Frontal cortex (tissue), 4 donors: ENCODE results near the gene PROKR1. TPM values are rescaled to one million over a fixed set of nuclear protein-coding genes. Genes with fewer than 3 reads are reported as not detected.
"Not testable (repeated sequence)": the region's sequence is repeated elsewhere in the genome, so short reads cannot be mapped to it uniquely, and the experiment has no call there.

ENCODE experiments used
- DNase-seq, 2 donors: peaks; one replicate each; pipeline ENCODE4 v3.0.0; 2012; ENCODE audit warnings: low spot score in 2 of 2
- FAIRE-seq: peaks from 2 replicates; lab custom pipeline; 2012; peaks lifted over from hg19 to GRCh38; lab: Jason Lieb, UNC
- total RNA-seq: library from RNA; depleted of rRNA; stranded (reverse); fragments of >200 nt; gene quantifications from one replicate; pipeline ENCODE4 v1.2.3, GENCODE V29; 2014
- donor health status: control.
- donor health status: control.
- donor health status: control.

The PROKR1 gene
- total RNA-seq, 1 donor from 2014 or later: 0.82 TPM

DNA sequence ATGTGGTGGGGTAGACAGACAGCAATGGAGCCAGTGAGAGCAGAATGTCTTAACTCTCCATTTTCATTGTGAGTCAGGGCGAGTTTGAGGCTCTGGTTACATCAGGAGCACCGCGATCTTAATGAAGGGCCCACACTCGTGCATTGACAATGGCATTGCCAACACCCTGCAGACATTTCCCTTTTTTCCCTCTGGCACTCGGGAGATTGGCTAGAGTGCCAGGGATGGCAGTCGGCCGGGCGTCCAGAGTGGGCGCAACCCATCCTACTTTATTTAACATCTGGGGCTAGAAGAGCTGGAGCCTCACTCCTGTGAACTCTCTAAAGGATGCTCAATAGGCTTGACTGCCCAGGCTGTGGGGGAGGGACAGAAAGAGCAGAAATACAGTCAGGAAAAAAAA lies 9.7 kb downstream of the PROKR1 start:
- DNase-seq (no peak), FAIRE-seq (no peak)

DNA sequence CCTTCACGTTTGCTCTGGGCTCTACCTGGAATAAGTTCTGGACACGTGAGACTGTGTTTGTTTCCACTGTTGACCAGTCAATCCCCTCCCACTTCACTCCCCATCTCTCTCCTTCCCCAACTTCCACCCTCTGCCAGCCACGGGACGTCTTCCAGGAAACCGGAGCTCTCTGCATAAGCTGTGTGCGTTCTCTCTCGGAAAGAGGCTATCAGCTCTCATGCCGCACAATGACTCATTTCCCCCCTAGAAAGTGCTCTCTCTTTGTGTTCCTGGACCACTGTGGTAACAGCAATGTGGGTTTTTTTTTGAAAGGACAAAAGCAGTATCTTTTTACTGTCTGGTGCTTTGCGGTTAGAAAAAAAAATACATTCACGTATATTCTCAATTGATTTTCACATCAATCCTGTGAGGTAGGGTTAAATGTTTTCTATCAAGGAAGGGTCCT lies 10.2 kb downstream of the PROKR1 start:
- no peak for FAIRE-seq
- DNase-seq: peak in 1 of 2 donors; percentile 11

DNA sequence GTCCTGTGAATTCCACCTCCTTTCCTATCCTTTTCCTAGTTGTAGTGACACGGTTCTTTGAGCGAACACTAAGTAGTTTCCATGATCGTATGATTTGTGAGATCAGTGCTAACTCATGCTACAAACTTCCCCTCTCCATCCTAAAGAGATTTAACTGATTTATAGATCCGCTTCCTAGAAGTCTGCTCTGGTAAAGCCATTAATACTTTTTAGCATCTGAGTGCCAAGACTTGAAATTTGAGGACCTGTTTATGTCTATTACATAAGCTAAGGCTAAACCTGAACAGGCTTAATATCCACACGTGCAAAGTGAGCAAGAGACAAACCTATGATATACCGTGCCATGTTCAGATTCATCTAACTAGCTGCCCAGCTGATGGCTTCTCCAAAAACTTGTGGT lies 14.9 kb downstream of the PROKR1 start:
- no peak for DNase-seq
- no peak for FAIRE-seq

DNA sequence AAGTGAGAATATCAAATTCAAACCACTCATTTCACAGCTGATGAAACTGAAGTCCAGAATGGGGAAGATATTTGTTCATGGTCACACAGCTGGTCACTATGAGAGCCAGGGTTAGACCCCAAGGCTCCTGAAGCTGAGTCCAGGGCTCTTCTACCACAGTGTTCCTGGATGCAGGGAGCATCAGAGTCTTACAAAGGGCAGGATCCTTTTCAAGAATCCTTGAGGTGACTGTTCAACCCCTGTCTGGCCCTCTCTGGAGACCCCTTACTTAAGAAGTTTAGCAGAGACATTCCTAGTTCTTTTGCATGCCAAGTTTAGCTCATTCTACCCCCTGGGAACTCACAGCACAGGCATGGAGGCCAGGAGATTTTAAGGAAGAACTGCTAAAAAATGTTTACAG lies 15.7 kb downstream of the PROKR1 start:
- DNase-seq (no peak), FAIRE-seq (no peak)

DNA sequence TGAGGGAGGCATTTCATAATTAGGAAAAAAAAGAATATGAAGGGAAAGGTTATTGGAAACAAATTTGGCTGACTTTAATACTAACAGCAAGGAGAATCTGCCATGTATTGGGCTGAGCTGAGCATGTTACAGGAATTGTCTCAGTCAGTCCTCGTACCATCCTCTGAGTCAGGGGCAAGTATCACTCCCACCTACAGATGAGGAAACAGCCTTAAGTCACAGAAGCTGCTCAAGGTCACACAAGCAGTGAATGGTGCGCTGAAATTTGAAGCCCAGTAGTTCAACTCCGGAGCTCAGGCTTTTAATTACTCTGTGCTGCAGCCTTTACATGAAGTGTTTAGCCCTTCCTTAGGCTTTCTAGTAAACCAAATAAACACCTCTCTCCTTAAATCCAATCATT lies 17.3 kb downstream of the PROKR1 start:
- no peak for FAIRE-seq

DNA sequence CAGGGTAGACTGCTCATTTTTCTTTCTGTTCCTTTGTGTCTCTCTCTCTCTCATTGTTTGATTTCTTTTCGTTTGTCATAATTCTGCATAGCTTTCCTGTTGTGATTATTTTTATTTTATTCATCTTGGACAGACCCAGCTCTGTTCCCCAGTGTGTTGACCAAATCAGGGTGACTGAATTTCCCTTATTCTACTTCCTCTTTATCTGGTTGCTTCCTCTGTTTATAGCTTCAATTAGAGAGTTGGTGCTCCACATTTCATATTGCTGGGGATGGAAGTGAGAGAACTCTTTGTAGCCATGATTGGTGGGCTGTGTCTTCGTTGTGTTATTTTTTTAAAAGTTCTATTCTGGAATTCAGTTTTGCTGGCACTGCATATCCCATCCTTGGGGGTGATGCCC lies 19.1 kb downstream of the PROKR1 start:
- FAIRE-seq (no peak), DNase-seq (no peak)

More for the DNA sequence above, 17.3 kb downstream of the PROKR1 start:
- no peak for DNase-seq

DNA sequence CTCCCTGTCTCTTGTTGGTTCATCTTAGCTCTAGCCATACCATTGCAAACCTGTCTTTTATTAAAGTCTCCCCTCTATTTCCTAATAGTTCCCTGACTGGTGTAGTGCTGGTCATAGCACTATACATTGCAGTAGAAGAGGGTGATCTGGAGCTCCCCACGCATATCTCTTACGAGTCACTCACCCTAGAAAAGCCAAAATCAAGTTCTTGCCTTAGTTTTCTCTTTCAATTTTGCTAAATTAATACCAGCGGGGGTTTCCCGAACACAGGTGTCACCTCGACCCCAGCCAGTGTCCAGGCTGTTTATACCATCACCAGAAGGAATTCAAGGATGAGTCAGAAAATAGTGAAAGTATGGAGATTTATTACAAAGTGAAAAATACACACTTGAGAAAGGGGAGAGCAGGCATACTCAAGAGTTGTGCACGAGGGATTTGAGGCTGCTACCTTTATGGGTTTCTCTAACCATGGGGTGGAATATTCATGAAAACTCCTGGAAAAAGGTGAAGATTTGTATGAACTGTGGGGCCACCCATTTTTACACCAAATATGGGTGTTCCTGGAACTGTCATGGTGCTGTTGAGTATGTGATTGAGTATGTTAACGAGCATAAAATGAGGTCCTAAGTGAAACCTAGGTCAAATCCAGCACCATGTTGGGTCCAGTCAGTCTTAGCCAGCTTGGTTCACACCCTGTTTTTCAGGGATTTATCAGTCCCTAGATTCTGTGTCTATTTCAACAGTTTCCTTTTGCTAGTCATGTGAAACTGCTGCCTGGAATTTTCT lies 20.2 kb downstream of the PROKR1 start:
- no peak for FAIRE-seq
- no peak for DNase-seq

DNA sequence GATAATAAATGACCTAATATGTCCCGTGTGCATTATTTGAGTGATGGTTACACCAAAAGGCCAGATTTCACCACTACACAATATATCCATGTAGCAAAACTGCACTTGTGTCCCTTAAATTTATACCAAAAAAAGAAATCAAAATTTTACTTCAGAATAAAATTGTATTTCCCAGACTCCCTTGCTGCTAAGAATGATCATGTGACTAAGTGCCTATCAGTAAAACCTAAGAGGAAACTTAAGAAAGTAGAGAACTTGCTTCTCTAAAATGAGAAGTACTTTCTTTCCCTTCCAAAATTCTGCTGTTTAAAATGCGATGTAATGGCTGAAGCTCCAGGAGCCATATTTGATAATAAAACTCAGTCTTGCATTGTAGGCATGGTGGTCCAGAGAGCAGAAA lies 24.0 kb downstream of the PROKR1 start:
- DNase-seq (no peak), FAIRE-seq (no peak)

DNA sequence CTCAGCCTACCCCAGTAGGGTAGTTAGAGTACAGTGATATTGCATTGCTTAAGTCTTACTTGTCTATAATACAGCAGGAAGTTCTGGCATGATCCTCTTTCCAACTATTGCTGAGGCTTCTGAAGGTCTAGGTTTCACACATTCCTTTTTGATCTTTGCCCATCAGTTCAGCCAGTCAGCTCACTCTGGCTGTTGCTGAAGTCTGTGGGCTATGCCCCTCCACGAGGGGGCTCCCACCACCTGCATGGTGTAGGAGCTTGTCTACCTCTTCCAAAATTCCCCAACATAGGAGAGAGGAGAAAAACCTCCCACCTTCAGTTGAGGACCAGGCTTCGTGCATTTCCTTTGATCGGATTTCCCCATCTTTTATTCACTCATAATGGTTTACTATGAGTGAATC lies 26.3 kb downstream of the PROKR1 start:
- DNase-seq (no peak), FAIRE-seq (no peak)

DNA sequence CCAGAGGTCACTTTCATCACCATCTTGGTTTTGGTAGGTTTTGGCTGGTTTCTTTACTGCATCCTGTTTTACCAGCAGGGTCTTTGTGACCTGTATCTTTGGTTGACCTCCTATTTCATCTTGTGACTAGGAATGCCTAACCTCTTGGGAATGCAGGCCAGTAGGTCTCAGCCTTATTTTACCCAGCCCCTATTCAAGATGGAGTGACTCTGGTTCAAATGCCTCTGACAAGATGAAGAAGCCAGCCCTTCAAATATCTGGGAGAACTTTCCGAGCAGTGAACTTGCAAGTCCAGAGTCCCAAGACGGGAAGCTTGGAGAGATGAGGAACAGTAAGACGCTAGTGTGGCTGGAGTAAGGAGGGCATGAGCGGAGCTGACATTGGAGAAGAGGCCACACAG lies 28.6 kb downstream of the PROKR1 start:
- FAIRE-seq (no peak), DNase-seq (no peak)

DNA sequence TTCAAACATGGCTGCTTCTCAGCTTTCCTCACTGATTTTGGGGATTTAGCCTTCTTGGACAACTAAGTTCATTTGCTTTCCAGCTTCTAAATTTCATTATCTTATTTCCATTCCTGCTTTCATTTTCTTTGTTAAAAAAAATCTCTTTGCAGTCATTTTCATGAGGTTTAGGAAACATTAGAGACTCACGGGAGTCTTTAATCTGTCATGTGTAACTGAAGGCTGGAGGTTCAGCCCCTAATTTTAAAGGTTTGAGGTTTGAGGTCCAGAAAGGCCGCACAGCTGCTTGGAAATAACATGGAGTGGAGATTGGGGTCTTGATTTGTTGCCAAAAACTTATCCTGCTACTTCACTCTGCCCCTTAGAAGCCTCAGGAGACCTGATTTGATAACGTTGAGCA lies 30.3 kb downstream of the PROKR1 start:
- DNase-seq: no peak
- no peak for FAIRE-seq

DNA sequence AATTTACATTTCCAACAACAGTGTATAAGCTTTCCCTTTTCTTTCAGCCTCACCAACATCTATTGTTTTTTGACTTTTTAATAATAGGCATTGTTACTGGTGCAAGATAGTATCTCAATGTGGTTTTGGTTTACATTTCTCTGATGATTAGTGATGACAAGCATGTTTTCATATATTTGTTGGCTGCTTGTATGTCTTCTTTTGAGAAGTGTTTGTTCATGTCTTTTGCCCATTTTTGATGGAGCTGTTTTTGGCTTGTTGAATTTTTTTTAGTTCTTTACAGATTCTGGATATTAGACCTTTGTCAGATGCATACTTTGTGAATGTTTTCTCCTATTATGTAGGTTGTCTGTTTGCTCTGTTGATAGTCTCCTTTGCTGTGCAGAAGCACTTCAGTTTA lies 32.1 kb downstream of the PROKR1 start:
- DNase-seq: no peak
- no peak for FAIRE-seq

DNA sequence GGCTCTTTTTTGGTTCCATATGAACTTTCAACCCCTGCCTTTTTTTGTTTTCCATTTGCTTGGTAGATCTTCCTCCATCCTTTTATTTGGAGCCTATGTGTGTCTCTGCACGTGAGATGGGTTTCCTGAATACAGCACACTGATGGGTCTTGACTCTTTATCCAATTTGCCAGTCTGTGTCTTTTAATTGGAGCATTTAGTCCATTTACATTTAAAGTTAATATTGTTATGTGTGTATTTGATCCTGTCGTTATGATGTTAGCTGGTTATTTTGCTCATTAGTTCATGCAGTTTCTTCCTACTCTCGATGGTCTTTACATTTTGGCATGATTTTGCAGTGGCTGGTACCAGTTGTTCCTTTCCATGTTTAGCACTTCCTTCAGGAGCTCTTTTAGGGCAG lies 34.5 kb downstream of the PROKR1 start:
- not testable (repeated sequence) for DNase-seq, FAIRE-seq

DNA sequence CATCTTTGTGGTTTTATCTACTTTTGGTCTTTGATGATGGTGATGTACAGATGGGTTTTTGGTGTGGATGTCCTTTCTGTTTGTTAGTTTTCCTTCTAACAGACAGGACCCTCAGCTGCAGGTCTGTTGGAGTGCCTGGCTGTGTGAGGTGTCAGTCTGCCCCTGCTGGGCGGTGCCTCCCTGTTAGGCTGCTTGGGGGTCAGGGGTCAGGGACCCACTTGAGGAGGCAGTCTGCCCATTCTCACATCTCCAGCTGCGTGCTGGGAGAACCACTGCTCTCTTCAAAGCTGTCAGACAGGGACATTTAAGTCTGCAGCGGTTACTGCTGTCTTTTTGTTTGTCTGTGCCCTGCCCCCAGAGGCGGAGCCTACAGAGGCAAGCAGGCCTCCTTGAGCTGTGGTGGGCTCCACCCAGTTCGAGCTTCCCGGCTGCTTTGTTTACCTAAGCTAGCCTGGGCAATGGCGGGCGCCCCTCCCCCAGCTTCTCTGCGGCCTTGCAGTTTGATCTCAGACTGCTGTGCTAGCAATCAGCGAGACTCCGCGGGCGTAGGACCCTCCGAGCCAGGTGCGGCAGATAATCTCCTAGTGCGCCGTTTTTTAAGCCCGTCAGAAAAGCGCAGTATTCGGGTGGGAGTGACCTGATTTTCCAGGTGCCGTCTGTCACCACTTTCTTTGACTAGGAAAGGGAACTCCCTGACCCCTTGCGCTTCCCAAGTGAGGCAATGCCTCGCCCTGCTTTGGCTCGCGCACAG lies 36.0 kb downstream of the PROKR1 start:
- not testable (repeated sequence) for DNase-seq, FAIRE-seq

DNA sequence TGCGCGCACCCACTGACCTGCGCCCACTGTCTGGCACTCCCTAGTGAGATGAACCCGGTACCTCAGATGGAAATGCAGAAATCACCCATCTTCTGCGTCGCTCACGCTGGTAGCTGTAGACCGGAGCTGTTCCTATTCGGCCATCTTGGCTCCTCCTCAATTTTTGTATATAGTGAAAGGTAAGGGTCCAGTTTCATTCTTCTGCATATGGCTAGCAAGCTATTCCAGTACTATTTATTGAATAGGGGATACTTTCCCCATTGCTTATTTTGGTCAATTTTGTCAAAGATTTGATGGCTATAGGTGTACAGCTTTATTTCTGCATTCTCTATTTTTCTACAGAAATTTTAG lies 36.5 kb downstream of the PROKR1 start:
- not testable (repeated sequence) for DNase-seq, FAIRE-seq

DNA sequence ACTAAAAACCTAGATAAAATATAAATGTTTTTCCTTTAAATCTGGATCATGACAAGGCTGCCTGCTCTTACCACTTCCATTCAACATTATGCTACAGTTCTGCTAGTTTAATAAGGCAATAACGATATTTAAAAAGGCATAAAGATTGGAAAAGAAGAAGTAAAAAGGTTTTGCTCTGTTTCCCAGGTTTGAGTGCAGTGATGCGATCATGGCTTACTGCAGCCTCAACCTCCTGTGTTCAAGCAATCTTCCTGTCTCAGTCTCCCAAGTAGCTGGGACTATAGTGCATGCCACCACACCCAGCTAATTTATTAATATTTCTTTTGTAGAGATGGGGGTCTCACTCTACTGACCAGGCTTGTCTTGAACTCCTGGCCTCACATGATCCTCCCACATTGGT lies 40.8 kb downstream of the PROKR1 start:
- no peak for DNase-seq
- FAIRE-seq: no peak

DNA sequence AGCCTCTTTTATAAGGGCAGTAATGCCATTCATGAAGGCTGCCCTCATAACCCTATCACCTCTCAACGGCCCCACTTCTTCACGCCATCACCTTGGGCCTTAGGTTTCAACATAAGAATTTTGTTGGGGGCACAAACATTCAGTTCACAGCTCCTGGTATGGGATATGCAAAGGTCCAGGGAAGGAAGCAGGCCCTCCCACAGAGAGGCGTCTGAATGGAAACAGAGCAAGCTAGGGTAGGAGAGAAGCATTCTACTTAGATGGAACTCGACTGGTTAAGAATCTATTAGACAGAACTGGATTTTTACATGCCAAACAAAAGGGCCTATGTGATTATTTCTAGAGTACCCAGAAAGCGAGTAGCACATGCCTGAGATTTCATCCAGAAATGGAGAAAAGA lies 42.8 kb downstream of the PROKR1 start:
- FAIRE-seq (no peak), DNase-seq (no peak)

DNA sequence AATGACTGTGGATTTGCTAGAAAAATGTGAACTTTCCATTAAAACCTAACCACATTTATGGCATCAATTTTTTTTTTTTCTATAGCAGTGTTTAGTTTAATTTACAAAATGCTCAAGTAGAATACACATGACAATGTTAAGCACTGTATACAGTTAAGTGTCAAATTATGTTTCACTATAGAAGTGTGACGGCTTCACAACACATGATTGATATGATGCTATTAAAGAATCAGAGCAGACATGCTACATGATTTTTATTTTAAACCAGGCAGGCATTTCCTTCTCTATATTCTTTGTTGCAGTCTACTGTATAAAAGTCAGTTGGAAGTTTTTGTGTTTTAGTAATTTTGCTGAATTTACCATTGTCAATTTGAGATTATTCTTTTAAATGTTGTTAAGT lies 43.6 kb downstream of the PROKR1 start:
- DNase-seq (no peak), FAIRE-seq (peak; percentile 78)

DNA sequence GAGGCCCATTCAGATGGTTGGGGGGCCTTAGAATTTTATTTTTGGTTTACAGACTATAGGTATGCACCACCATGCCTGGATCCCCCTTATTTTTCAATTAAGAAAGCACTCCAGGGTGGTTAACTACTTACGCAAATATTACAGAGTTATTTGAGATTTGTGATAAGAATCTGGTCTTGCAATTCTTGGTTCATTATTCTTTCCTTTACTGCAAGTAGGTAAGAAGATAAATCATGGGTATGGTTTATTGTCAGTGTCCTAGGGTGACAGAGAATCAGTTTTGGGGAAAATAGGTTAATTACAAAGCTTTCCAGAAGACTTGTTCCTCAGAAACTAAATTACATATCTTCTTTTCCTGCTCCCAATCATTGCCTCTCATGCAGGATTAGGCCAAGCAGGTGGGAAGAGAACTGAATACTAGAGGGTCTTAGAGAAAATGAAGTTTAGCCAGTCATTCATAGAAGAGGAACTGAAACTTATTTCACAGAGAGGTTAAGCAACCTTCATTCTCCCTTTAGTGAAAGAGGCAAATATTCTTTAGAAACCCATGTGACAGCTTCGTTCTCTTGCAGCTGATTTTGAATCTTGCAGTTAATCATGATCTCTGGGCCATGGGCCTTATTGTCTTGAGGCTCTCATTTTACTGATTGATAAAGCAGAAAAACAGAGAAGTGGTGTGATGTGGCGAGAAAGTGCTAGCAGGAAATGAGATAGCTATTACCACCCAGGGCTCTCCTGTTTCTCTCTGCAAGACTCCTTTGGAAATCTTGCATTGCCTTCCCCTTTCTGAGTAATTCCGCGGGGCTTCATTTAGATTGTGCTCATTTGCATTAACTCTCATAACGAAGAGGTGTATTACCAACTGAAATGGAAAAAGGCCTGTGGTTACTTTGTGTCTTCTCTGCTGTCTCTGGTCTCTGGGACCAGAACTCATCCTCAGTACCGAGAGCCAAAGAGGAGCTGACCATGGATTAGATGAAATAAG lies 46.5 kb downstream of the PROKR1 start:
- no peak for DNase-seq

DNA sequence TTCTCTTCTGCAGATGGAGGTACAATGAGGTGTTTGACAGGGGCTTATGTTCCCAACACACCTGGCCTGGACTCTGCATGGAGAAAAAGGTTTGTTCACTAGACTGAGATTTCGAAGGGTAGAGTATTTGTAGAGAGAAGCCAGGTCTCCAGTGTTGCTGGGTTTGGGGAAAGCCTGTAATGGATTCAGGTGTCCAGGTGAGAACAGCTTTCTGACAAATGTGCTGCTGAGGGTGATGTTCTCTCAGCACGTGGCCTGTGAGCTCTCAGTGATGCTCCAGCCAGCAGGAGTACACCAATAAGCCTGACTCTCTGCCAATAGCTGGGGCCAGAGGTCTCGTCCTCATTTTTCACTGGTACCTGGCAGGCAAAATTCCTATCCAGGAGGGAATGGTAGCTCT lies 47.5 kb downstream of the PROKR1 start:
- no peak for FAIRE-seq
- no peak for DNase-seq

More for the DNA sequence above, 46.5 kb downstream of the PROKR1 start:
- FAIRE-seq: no peak
